Measurements from ENCODE around the gene CSKMT. TPM values are rescaled to one million over a fixed set of nuclear protein-coding genes. Genes with fewer than 3 reads are reported as not detected.
"Not testable (repeated sequence)": the region's sequence is repeated elsewhere in the genome, so short reads cannot be mapped to it uniquely, and the experiment has no call there.

Gene CSKMT
- total RNA-seq, 1 donor from 2014 or later = not detected

DNA sequence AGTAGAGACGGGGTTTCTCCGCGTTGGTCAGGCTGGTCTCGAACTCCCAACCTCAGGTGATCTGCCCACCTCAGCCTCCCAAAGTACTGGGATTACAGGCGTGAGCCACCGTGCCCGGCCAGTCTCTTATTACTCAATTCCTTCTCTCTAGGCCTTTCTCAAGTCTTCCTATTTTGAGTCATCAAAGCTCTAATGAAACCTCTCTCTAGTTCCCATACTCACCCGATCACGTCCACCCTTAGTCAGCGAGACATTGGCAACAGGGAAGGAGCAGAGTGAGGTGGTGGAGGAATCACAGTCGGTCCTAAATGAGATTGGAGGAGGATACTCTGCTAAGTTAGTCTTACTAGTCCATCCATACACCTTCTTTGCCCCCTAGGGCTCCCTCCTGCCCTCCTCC lies 37.1 kb downstream of the CSKMT start:
- Histone ChIP-seq H3K27ac (no peak overlapping the region), H3K36me3 (peaks cover 0 to 4% of the 10 kb centered on the region in 2 donors), H3K4me3 (no peak overlapping the region), H3K9me3 (no peaks in the 10 kb centered on the region), H3K4me1 (peaks cover 4 to 8% of the 10 kb centered on the region in 2 donors), H3K27me3 (no peaks in the 10 kb centered on the region)
- intact Hi-C loops (cut with DNase I) = no loop called here
- DNase-seq (ENCODE audit: low spot score in 2 of 2) = no peak
- no peak for TF ChIP-seq CTCF (IDR thresholded peaks at IDR 0.05)

DNA sequence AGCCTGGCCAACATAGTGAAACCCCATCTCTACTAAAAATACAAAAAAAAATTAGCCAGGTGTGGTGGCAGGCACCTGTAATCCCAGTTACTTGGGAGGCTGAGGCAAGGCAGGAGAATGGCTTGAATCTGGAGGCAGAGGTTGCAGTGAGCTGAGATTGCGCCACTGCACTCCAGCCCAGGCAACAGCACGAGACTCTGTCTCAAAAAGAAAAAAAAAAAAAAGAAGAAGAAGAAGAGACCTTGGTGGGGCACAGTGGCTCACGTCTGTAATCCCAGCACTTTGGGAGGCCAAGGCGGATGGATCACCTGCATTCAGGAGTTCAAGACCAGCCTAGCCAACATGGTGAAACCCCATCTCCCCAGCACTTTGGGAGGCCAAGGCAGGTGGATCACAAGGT lies 38.8 kb downstream of the CSKMT start:
- DNase-seq (ENCODE audit: low spot score in 2 of 2); H3K4me3 ChIP-seq; intact Hi-C loops (cut with DNase I); H3K27me3 ChIP-seq; H3K27ac ChIP-seq; H3K36me3 ChIP-seq; H3K9me3 ChIP-seq: not testable (repeated sequence)
- peaks cover 8 to 17% of the 10 kb centered on the region in 2 donors for H3K4me1 ChIP-seq

GRCh38 chr11:62705413-62705812 lies 40.3 kb downstream of the CSKMT start:
- no peak for TF ChIP-seq CTCF (IDR thresholded peaks at IDR 0.05)
- Histone ChIP-seq H3K9me3 (no peaks in the 10 kb centered on the region), H3K4me3 (peak overlapping the region; percentile 75 to 76), H3K27ac (peak overlapping the region; percentile 61 to 86), H3K4me1 (peaks cover 8 to 21% of the 10 kb centered on the region in 2 donors), H3K27me3 (no peaks in the 10 kb centered on the region), H3K36me3 (peaks cover 3 to 4% of the 10 kb centered on the region in 2 donors)
- intact Hi-C loops (cut with DNase I) = loop anchor here (5.0 kb wide), 1 partner anchor 127 kb away; the partner anchor contains the start of genes STX5 and TEX54
- no peak for DNase-seq (ENCODE audit: low spot score in 2 of 2)

- intact Hi-C loops (cut with DNase I) = loop anchor here (2.0 to 5.0 kb wide), 3 partner anchors 53 to 126 kb away; partner anchors contain the start of genes INTS5, POLR2G, STX5 and TEX54
Observed at GRCh38 chr11:62705880-62706849, 41.1 kb downstream of the CSKMT start.

DNA sequence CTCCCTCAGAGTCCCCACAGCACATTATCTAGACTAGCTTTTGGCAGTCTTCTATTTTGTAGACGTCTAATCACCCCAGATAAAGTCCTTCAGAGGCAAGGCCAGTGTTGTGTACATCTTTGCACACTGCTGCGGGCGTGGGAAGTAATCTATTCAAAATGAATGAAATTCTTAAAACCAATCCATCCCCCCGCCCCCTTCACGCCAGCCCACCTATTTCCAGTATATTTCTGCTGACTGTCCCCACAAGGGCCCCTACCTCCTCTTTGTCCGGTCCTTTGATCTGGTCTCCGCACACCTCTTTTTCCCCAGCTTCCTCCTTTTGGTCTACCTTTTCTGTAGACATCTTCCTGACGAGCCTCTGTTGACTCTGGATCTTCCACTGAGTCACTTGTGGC lies 41.7 kb downstream of the CSKMT start:
- H3K27ac ChIP-seq = peak overlapping the region; percentile 61 to 86
- no peak for TF ChIP-seq CTCF (IDR thresholded peaks at IDR 0.05)
- H3K27me3 ChIP-seq = no peaks in the 10 kb centered on the region
- H3K4me3 ChIP-seq = peak overlapping the region; percentile 75 to 76
- no peaks in the 10 kb centered on the region for H3K9me3 ChIP-seq
- no peak for DNase-seq (ENCODE audit: low spot score in 2 of 2)
- intact Hi-C loops (cut with DNase I) = loop anchor here (2.0 to 5.0 kb wide), 3 partner anchors 54 to 125 kb away; partner anchors contain the start of genes INTS5, POLR2G, STX5 and TEX54
- H3K36me3 ChIP-seq = peaks cover 6 to 12% of the 10 kb centered on the region in 2 donors
- H3K4me1 ChIP-seq = peaks cover 8 to 21% of the 10 kb centered on the region in 2 donors

More at GRCh38 chr11:62705880-62706849, 41.1 kb downstream of the CSKMT start:
- H3K4me3 ChIP-seq = peak overlapping the region; percentile 75 to 76
- H3K27me3 ChIP-seq = no peaks in the 10 kb centered on the region
- peaks cover 8 to 21% of the 10 kb centered on the region in 2 donors for H3K4me1 ChIP-seq
- H3K9me3 ChIP-seq = no peaks in the 10 kb centered on the region
- no peak for TF ChIP-seq CTCF (IDR thresholded peaks at IDR 0.05)
- H3K27ac ChIP-seq = peak overlapping the region; percentile 61 to 86
- DNase-seq (ENCODE audit: low spot score in 2 of 2) = peak; percentile 85 to 98
- peaks cover 2 to 7% of the 10 kb centered on the region in 2 donors for H3K36me3 ChIP-seq

Data from ascending aorta (tissue), 2 donors.